Peyer's patch (tissue), 4 donors: ENCODE data around the gene ZBTB37.
"Not testable (repeated sequence)": the region's sequence is repeated elsewhere in the genome, so short reads cannot be mapped to it uniquely, and the experiment has no call there.

Experiments used
- CTCF ChIP-seq, 6 experiments: fragments of 450-650 bp in 4 of 6; fragments of 200-600 bp in 2 of 6; sonication (generic) in 1 of 6; IDR thresholded peaks; one replicate each; pipeline ENCODE4 v1.5.1; 2017 to 2019; ENCODE audit warnings: antibody characterized with exemption in 6 of 6, mild to moderate bottlenecking in 3 of 6, moderate library complexity in 1 of 6
- POLR2A ChIP-seq, 2 donors: fragments of 450-650 bp; IDR thresholded peaks; one replicate each; pipeline ENCODE4 v1.5.1; 2017; ENCODE audit warnings: antibody characterized with exemption in 2 of 2, mild to moderate bottlenecking in 2 of 2, moderate library complexity in 2 of 2

GRCh38 chr1:173859547-173859946 is 8.6 kb upstream of the ZBTB37 start:
- not testable (repeated sequence) for TF ChIP-seq POLR2A, CTCF (IDR thresholded peaks at IDR 0.05)
